HG03354 (cell line): Measurements from ENCODE around the gene MAGI3.
"Not testable (repeated sequence)": the region's sequence is repeated elsewhere in the genome, so short reads cannot be mapped to it uniquely, and the experiment has no call there.

Source experiments
- ATAC-seq: cut with Tn5 transposase; IDR thresholded peaks from one replicate; pipeline ENCODE4 v1.9.1; 2021; ENCODE audit warnings: mild to moderate bottlenecking; ENCODE audit not compliant: unreplicated experiment, poor library complexity, severe bottlenecking

Gene MAGI3

GRCh38 chr1:113505357-113505756 is 115.0 kb downstream of the MAGI3 start:
- no peak for ATAC-seq

- no peak for ATAC-seq
These were observed 117.4 kb downstream of the MAGI3 start for GRCh38 chr1:113507552-113508214.

GRCh38 chr1:113508364-113509164 is 118.2 kb downstream of the MAGI3 start:
- ATAC-seq, result no peak

GRCh38 chr1:113509766-113510165 is 119.5 kb downstream of the MAGI3 start:
- not testable (repeated sequence) for ATAC-seq

- no peak for ATAC-seq
These were observed 121.0 kb downstream of the MAGI3 start for GRCh38 chr1:113511269-113511668.

GRCh38 chr1:113515498-113515897 is 125.2 kb downstream of the MAGI3 start:
- ATAC-seq, result no peak

- ATAC-seq, result no peak
These were observed 127.0 kb downstream of the MAGI3 start for GRCh38 chr1:113517346-113517745.

GRCh38 chr1:113517983-113518382 is 127.7 kb downstream of the MAGI3 start:
- no peak for ATAC-seq

GRCh38 chr1:113519556-113519955 is 129.2 kb downstream of the MAGI3 start:
- ATAC-seq, result no peak

- ATAC-seq, result no peak
These were observed 139.7 kb downstream of the MAGI3 start for GRCh38 chr1:113530021-113530420.

GRCh38 chr1:113531321-113531720 is 141.0 kb downstream of the MAGI3 start:
- ATAC-seq, result no peak

- ATAC-seq, result no peak
These were observed 142.7 kb downstream of the MAGI3 start for GRCh38 chr1:113533061-113533460.

- no peak for ATAC-seq
These were observed 144.0 kb downstream of the MAGI3 start for GRCh38 chr1:113534130-113534817.

GRCh38 chr1:113534875-113535274 is 144.6 kb downstream of the MAGI3 start:
- no peak for ATAC-seq

GRCh38 chr1:113536182-113536780 is 146.0 kb downstream of the MAGI3 start:
- ATAC-seq, result no peak

GRCh38 chr1:113538225-113538624 is 147.9 kb downstream of the MAGI3 start:
- ATAC-seq, result no peak

- no peak for ATAC-seq
These were observed 150.0 kb downstream of the MAGI3 start for GRCh38 chr1:113540335-113540734.

- no peak for ATAC-seq
These were observed 150.8 kb downstream of the MAGI3 start for GRCh38 chr1:113541106-113541505.

- no peak for ATAC-seq
These were observed 151.9 kb downstream of the MAGI3 start for GRCh38 chr1:113542221-113542701.

GRCh38 chr1:113543110-113543509 is 152.8 kb downstream of the MAGI3 start:
- no peak for ATAC-seq
